Mononuclear cell (primary cell): ENCODE data around the gene EPB41L1. TPM values are rescaled to one million over a fixed set of nuclear protein-coding genes. Genes with fewer than 3 reads are reported as not detected.

Experiments used
- H3K27me3 ChIP-seq: 2 replicates; pipeline ENCODE4 v1.6.0; 2011; ENCODE audit warnings: low read length, control low read depth; ENCODE audit not compliant: insufficient read depth
- H3K4me1 ChIP-seq: 2 replicates; pipeline ENCODE4 v1.5.1; 2011; ENCODE audit warnings: mild to moderate bottlenecking, low read length, control low read depth; ENCODE audit not compliant: insufficient read depth
- H3K4me3 ChIP-seq: 2 replicates; pipeline ENCODE4 v1.5.1; 2011; ENCODE audit warnings: mild to moderate bottlenecking, low read length, moderate library complexity
- H3K9me3 ChIP-seq: 2 replicates; pipeline ENCODE4 v1.5.1; 2011; ENCODE audit warnings: low read depth, mild to moderate bottlenecking, control low read depth, low read length
- total RNA-seq: library from RNA; depleted of rRNA; stranded (reverse); fragments of >200 nt; gene quantifications from one replicate; pipeline ENCODE4 v1.2.3, GENCODE V29; 2012

Gene EPB41L1
- total RNA-seq, 1 donor: 0.21 TPM

GRCh38 chr20:36183155-36183944 lies 28.8 kb downstream of the EPB41L1 start:
- Histone ChIP-seq H3K27me3 (no peaks in the 10 kb centered on the region), H3K9me3 (no peaks in the 10 kb centered on the region), H3K4me1 (peaks cover 5% of the 10 kb centered on the region), H3K4me3 (no peak overlapping the region)

- Histone ChIP-seq H3K4me3 (no peak overlapping the region), H3K9me3 (no peaks in the 10 kb centered on the region), H3K4me1 (peaks cover 5% of the 10 kb centered on the region), H3K27me3 (no peaks in the 10 kb centered on the region)
Measured at GRCh38 chr20:36184816-36185776, 30.6 kb downstream of the EPB41L1 start.

- Histone ChIP-seq H3K4me1 (no peaks in the 10 kb centered on the region), H3K4me3 (no peak overlapping the region), H3K27me3 (no peaks in the 10 kb centered on the region), H3K9me3 (no peaks in the 10 kb centered on the region)
Measured at GRCh38 chr20:36193977-36194712, 39.6 kb downstream of the EPB41L1 start.

GRCh38 chr20:36196676-36197075 lies 42.1 kb downstream of the EPB41L1 start:
- Histone ChIP-seq H3K27me3 (no peaks in the 10 kb centered on the region), H3K4me1 (no peaks in the 10 kb centered on the region), H3K4me3 (no peak overlapping the region), H3K9me3 (no peaks in the 10 kb centered on the region)

- no peak overlapping the region for H3K4me3 ChIP-seq
- no peaks in the 10 kb centered on the region for H3K27me3 ChIP-seq
- no peaks in the 10 kb centered on the region for H3K4me1 ChIP-seq
- H3K9me3 ChIP-seq: no peaks in the 10 kb centered on the region
Measured at GRCh38 chr20:36197271-36197670, 42.7 kb downstream of the EPB41L1 start.

- Histone ChIP-seq H3K9me3 (no peaks in the 10 kb centered on the region), H3K4me3 (no peak overlapping the region), H3K27me3 (no peaks in the 10 kb centered on the region), H3K4me1 (peaks cover 4% of the 10 kb centered on the region)
Measured at GRCh38 chr20:36199345-36200257, 45.1 kb downstream of the EPB41L1 start.

- Histone ChIP-seq H3K9me3 (no peaks in the 10 kb centered on the region), H3K4me3 (no peak overlapping the region)
Measured at GRCh38 chr20:36200451-36200850, 45.9 kb downstream of the EPB41L1 start.

GRCh38 chr20:36201198-36201597 lies 46.7 kb downstream of the EPB41L1 start:
- Histone ChIP-seq H3K27me3 (no peaks in the 10 kb centered on the region), H3K4me1 (peaks cover 4% of the 10 kb centered on the region), H3K9me3 (no peaks in the 10 kb centered on the region), H3K4me3 (no peak overlapping the region)

More at GRCh38 chr20:36200451-36200850, 45.9 kb downstream of the EPB41L1 start:
- Histone ChIP-seq H3K27me3 (no peaks in the 10 kb centered on the region), H3K4me1 (peaks cover 4% of the 10 kb centered on the region)

- no peaks in the 10 kb centered on the region for H3K27me3 ChIP-seq
- H3K4me1 ChIP-seq: peaks cover 4% of the 10 kb centered on the region
- no peaks in the 10 kb centered on the region for H3K9me3 ChIP-seq
- no peak overlapping the region for H3K4me3 ChIP-seq
Measured at GRCh38 chr20:36202891-36203338, 48.4 kb downstream of the EPB41L1 start.

- Histone ChIP-seq H3K4me1 (peaks cover 4% of the 10 kb centered on the region), H3K9me3 (no peaks in the 10 kb centered on the region), H3K4me3 (no peak overlapping the region), H3K27me3 (no peaks in the 10 kb centered on the region)
Measured at GRCh38 chr20:36203861-36204260, 49.3 kb downstream of the EPB41L1 start.

GRCh38 chr20:36205026-36205425 lies 50.5 kb downstream of the EPB41L1 start:
- no peak overlapping the region for H3K4me3 ChIP-seq
- no peaks in the 10 kb centered on the region for H3K9me3 ChIP-seq
- no peaks in the 10 kb centered on the region for H3K27me3 ChIP-seq
- H3K4me1 ChIP-seq: peaks cover 4% of the 10 kb centered on the region

- Histone ChIP-seq H3K4me1 (peaks cover 4% of the 10 kb centered on the region), H3K27me3 (no peaks in the 10 kb centered on the region), H3K9me3 (no peaks in the 10 kb centered on the region), H3K4me3 (no peak overlapping the region)
Measured at GRCh38 chr20:36206068-36206467, 51.5 kb downstream of the EPB41L1 start.

GRCh38 chr20:36206641-36207040 lies 52.1 kb downstream of the EPB41L1 start:
- peaks cover 4% of the 10 kb centered on the region for H3K4me1 ChIP-seq
- no peak overlapping the region for H3K4me3 ChIP-seq
- no peaks in the 10 kb centered on the region for H3K9me3 ChIP-seq
- H3K27me3 ChIP-seq: no peaks in the 10 kb centered on the region

- Histone ChIP-seq H3K9me3 (no peaks in the 10 kb centered on the region), H3K4me1 (peaks cover 4% of the 10 kb centered on the region), H3K27me3 (no peaks in the 10 kb centered on the region), H3K4me3 (no peak overlapping the region)
Measured at GRCh38 chr20:36207602-36208001, 53.1 kb downstream of the EPB41L1 start.
